NB4 (cell line): ENCODE data around the gene DRC3.

Source experiments
- CTCF ChIP-seq: IDR thresholded peaks from one replicate; pipeline ENCODE4 v1.5.1; 2012; ENCODE audit warnings: low read depth, low read length
- POLR2A ChIP-seq: IDR thresholded peaks from 2 replicates; pipeline ENCODE4 v1.6.1; 2011; ENCODE audit warnings: mild to moderate bottlenecking; ENCODE audit not compliant: insufficient read length; ENCODE audit errors: extremely low read depth

DNA sequence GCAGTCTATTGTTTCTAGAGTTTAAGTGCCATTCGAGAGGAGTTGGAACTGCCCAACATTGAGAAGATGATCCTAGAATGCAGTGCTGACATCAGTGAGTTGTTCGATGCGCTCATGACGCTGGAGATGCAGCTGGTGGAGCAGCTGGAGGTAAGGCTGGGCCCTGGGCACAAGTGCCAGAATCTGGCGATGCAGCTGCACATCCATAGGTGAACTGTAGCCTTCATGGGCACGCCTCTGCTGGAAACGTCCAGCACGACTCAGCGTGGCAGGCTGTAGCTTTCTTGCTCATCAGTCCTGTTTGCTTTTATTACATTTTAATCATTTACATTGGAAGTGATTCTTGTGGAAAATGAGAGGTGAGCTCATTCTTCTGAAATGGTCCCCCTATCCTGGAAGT is 31.7 kb downstream of the DRC3 start:
- TF ChIP-seq CTCF (no peak), POLR2A (no peak)
